Mucosa of descending colon (tissue), 3 donors: ENCODE data around the gene ABHD8. TPM values are rescaled to one million over a fixed set of nuclear protein-coding genes. Genes with fewer than 3 reads are reported as not detected.
"Not testable (repeated sequence)": the region's sequence is repeated elsewhere in the genome, so short reads cannot be mapped to it uniquely, and the experiment has no call there.

Source experiments
- ATAC-seq: fragments of 200-7000 bp; cut with Tn5 transposase; one replicate; pipeline ENCODE4 v1.9.1; 2020; ENCODE audit warnings: mild to moderate bottlenecking, moderate library complexity
- DNase-seq, 3 donors: peaks; one replicate each; pipeline ENCODE4 v3.0.0-alpha.2; 2020
- H3K36me3 ChIP-seq: fragments of 200-600 bp; one replicate; pipeline ENCODE4 v1.8.0; 2021; ENCODE audit warnings: low read depth, mild to moderate bottlenecking
- H3K4me1 ChIP-seq: fragments of 200-600 bp; one replicate; pipeline ENCODE4 v1.8.0; 2021; ENCODE audit warnings: low read depth, mild to moderate bottlenecking
- H3K4me3 ChIP-seq: fragments of 200-600 bp; one replicate; pipeline ENCODE4 v1.8.0; 2021; ENCODE audit warnings: mild to moderate bottlenecking
- H3K9me3 ChIP-seq: fragments of 200-600 bp; one replicate; pipeline ENCODE4 v1.8.0; 2021; ENCODE audit warnings: mild to moderate bottlenecking
- CTCF ChIP-seq: fragments of 200-600 bp; IDR thresholded peaks from one replicate; pipeline ENCODE4 v1.8.0; 2022; ENCODE audit warnings: antibody characterized with exemption, mild to moderate bottlenecking
- intact Hi-C, 2 donors: fragments of 100-400 bp; cut with DNase I in 1 of 2; cut with micrococcal nuclease in 1 of 2; formaldehyde crosslinking; loops; one replicate each; pipeline versions ENCODE4 v1.11.0 to v1.11.1; 2022; cut with DNase I, micrococcal nuclease
- total RNA-seq, 3 donors: library from RNA; stranded (reverse); fragmentation: NEBNext Ultra II Directional in 2 of 3; extraction: Animal tissue kit (Norgen Biotek cat#: 25700) in 2 of 3; gene quantifications; one replicate each; pipeline versions ENCODE4 v1.2.1 to v1.2.4, GENCODE V29; 2021 to 2023
- donor health status: DM: no; HTN: no; CAD: no; lungs with moderate emphysema.
- donor health status: DM: no; HTN: no; CAD: no.
- donor health status: DM: no; HTN: yes; CAD: no.

Gene ABHD8
- total RNA-seq, 3 donors from 2014 or later, result 3.0 to 18.0 (median 4.5) TPM

- Histone ChIP-seq H3K9me3 (no peaks in the 10 kb centered on the region), H3K4me3 (no peak overlapping the region), H3K4me1 (peaks cover 15% of the 10 kb centered on the region), H3K36me3 (no peaks in the 10 kb centered on the region)
- TF ChIP-seq CTCF, result no peak
- DNase-seq (no peak), ATAC-seq (no peak)
- intact Hi-C loops, result loop anchor here (5.0 kb wide), 2 partner anchors 81 to 216 kb away; no protein-coding TSS in a partner anchor
Observed at GRCh38 chr19:17283504-17283996, 19.7 kb downstream of the ABHD8 start.

GRCh38 chr19:17282488-17283125 is 20.6 kb downstream of the ABHD8 start:
- no peak overlapping the region for H3K4me3 ChIP-seq

GRCh38 chr19:17281391-17282304 is 21.6 kb downstream of the ABHD8 start, which contains the start of gene ANKLE1:
ANKLE1 (plus strand) TSS chr19:17281901; CDS start chr19:17281921, 20 bp downstream.
- no peak within 1 kb of the TSS for H3K4me3 ChIP-seq
- peaks cover 15% of the 10 kb centered on the region for H3K4me1 ChIP-seq
- peak in 1 of 3 donors; percentile 69 for DNase-seq
- TF ChIP-seq CTCF, result no peak
- ATAC-seq, result peak; percentile 35
- intact Hi-C loops, result loop anchor here (5.0 kb wide), 2 partner anchors 79 to 214 kb away; no protein-coding TSS in a partner anchor
- no peaks in the 10 kb centered on the region for H3K9me3 ChIP-seq
- no peaks in the 10 kb centered on the region for H3K36me3 ChIP-seq

More at GRCh38 chr19:17282488-17283125, 20.6 kb downstream of the ABHD8 start:
- no peaks in the 10 kb centered on the region for H3K9me3 ChIP-seq
- peaks cover 15% of the 10 kb centered on the region for H3K4me1 ChIP-seq
- intact Hi-C loops, result loop anchor here (5.0 kb wide), 2 partner anchors 80 to 215 kb away; no protein-coding TSS in a partner anchor
- peak; percentile 91 for TF ChIP-seq CTCF
- peak; percentile 99 for ATAC-seq
- no peaks in the 10 kb centered on the region for H3K36me3 ChIP-seq
- DNase-seq, result peak; percentile 87 to 94 (median 90)

GRCh38 chr19:17279436-17279835 is 23.8 kb downstream of the ABHD8 start:
- no peak for DNase-seq
- intact Hi-C loops, result no loop called here
- H3K9me3 ChIP-seq, result no peaks in the 10 kb centered on the region
- no peak for ATAC-seq
- H3K4me1 ChIP-seq, result peaks cover 15% of the 10 kb centered on the region
- TF ChIP-seq CTCF, result no peak
- H3K4me3 ChIP-seq, result no peak overlapping the region
- H3K36me3 ChIP-seq, result no peaks in the 10 kb centered on the region

DNA sequence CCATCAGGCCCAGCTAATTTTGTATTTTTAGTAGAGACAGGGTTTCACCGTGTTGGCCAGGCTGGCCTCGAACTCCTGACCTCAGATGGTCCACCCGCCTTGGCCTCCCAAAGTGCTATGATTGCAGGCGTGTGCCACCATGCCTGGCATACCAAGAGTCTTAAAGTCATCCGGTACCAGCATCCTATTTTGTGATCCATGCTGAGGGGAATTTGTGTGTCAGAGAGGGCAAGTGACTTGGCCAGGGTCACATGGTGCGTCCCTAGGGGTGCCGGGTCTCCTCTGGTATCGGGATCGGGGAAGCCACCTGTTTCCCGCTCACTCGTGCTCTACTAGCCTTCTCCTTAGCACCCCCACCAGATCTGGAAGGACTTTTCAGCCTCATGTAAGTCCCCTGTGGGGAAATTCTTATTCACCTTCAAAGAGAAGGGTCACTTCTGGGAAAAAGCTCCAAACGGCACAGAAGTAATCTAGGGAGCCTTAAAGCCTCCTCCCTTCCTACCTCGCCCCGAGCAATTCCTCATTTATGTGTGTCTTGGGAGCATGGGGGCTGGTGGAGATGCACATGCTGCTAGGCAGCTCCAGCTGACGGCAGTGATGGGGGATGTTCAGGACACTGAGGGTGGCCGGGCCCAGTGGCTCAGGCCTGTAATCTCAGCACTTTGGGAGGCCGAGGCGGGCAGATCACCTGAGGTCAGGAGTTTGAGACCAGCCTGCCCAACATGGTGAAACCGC is 27.6 kb downstream of the ABHD8 start:
- DNase-seq (no peak), ATAC-seq (no peak)
- Histone ChIP-seq H3K36me3 (no peaks in the 10 kb centered on the region), H3K9me3 (no peaks in the 10 kb centered on the region), H3K4me3 (no peak overlapping the region), H3K4me1 (no peaks in the 10 kb centered on the region)
- no peak for TF ChIP-seq CTCF
- intact Hi-C loops, result no loop called here

DNA sequence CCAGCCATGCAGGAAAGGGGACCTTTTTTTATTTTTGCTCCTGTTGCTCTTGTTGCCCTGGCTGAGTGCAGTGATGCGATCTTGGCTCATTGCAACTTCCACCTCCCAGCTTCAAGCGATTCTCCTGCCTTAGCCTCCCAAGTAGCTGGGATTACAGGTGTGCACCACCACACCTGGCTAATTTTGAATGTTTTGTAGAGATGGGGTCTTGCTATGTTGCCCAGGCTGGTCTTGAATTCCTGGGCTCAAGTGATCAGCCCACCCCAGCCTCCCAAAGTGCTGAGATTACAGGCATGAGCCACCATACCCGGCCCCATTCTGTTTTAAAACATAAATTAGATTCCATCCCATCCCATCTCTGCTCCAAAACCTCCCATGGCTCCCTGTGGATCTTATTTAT is 28.3 kb downstream of the ABHD8 start:
- ATAC-seq, intact Hi-C loops, H3K36me3 ChIP-seq, H3K4me1 ChIP-seq, DNase-seq, H3K9me3 ChIP-seq, H3K4me3 ChIP-seq: not testable (repeated sequence)
